ENCODE measurements around the gene ENTPD5.
A peak's percentile ranks its signal among the peaks of the same experiment; 100 is the strongest.

GRCh38 chr14:73949752-73950734 is 69.0 kb downstream of the ENTPD5 start, which contains the start of the genes COQ6 and FAM161B:
- TF ChIP-seq, protein P1, sequence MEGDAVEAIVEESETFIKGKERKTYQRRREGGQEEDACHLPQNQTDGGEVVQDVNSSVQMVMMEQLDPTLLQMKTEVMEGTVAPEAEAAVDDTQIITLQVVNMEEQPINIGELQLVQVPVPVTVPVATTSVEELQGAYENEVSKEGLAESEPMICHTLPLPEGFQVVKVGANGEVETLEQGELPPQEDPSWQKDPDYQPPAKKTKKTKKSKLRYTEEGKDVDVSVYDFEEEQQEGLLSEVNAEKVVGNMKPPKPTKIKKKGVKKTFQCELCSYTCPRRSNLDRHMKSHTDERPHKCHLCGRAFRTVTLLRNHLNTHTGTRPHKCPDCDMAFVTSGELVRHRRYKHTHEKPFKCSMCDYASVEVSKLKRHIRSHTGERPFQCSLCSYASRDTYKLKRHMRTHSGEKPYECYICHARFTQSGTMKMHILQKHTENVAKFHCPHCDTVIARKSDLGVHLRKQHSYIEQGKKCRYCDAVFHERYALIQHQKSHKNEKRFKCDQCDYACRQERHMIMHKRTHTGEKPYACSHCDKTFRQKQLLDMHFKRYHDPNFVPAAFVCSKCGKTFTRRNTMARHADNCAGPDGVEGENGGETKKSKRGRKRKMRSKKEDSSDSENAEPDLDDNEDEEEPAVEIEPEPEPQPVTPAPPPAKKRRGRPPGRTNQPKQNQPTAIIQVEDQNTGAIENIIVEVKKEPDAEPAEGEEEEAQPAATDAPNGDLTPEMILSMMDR (IDR thresholded peaks at IDR 0.05), result peak in 1 of 3 donors; percentile 15
- TF ChIP-seq POLR2A (IDR thresholded peaks at IDR 0.05) (peak; percentile 66), POLR2AphosphoS5 (IDR thresholded peaks at IDR 0.05) (peak; percentile 80 to 87 (median 86))
